ENCODE measurements around the gene GBP2.
A peak's percentile ranks its signal among the peaks of the same experiment; 100 is the strongest.
"Not testable (repeated sequence)": the region's sequence is repeated elsewhere in the genome, so short reads cannot be mapped to it uniquely, and the experiment has no call there.

Gene GBP2

GRCh38 chr1:89151047-89151446 is 25.1 kb upstream of the GBP2 start:
- Histone ChIP-seq H3K4me2 (no peak overlapping the region), H4K20me1 (no peaks in the 10 kb centered on the region), H3K9me3 (no peaks in the 10 kb centered on the region), H3K4me3 (no peak overlapping the region), H3K4me1 (peaks cover 6% of the 10 kb centered on the region; the same call in 1 of the 2 replicates), H3K27ac (no peak overlapping the region), H3K9ac (no peak overlapping the region), H3K36me3 (no peaks in the 10 kb centered on the region), H3K27me3 (no peaks in the 10 kb centered on the region)
- TF ChIP-seq Cebpa-rat (IDR thresholded peaks at IDR 0.05) = no peak

GRCh38 chr1:89149976-89150375 is 24.1 kb upstream of the GBP2 start:
- Histone ChIP-seq H3K27ac (no peak overlapping the region), H3K4me1 (peaks cover 8% of the 10 kb centered on the region; the same call in 1 of the 2 replicates), H3K9ac (no peak overlapping the region), H3K4me2 (no peak overlapping the region), H3K9me3 (no peaks in the 10 kb centered on the region), H3K27me3 (no peaks in the 10 kb centered on the region), H3K36me3 (no peaks in the 10 kb centered on the region), H3K4me3 (no peak overlapping the region), H4K20me1 (no peaks in the 10 kb centered on the region)
- TF ChIP-seq Cebpa-rat (IDR thresholded peaks at IDR 0.05) = no peak

GRCh38 chr1:89149229-89149628 is 23.3 kb upstream of the GBP2 start:
- Histone ChIP-seq H3K9ac (no peak overlapping the region), H3K4me1 (peaks cover 8% of the 10 kb centered on the region; the same call in 1 of the 2 replicates), H3K4me3 (no peak overlapping the region), H4K20me1 (no peaks in the 10 kb centered on the region), H3K36me3 (no peaks in the 10 kb centered on the region), H3K9me3 (no peaks in the 10 kb centered on the region), H3K27me3 (no peaks in the 10 kb centered on the region), H3K27ac (no peak overlapping the region), H3K4me2 (no peak overlapping the region)
- TF ChIP-seq Cebpa-rat (IDR thresholded peaks at IDR 0.05) = no peak

- H4K20me1 ChIP-seq = no peaks in the 10 kb centered on the region
- H3K27ac ChIP-seq = no peak overlapping the region
- H3K9ac ChIP-seq = no peak overlapping the region
- no peaks in the 10 kb centered on the region for H3K27me3 ChIP-seq
- H3K36me3 ChIP-seq = no peaks in the 10 kb centered on the region
- H3K4me1 ChIP-seq = peaks cover 8% of the 10 kb centered on the region; the same call in 1 of the 2 replicates
- TF ChIP-seq Cebpa-rat (IDR thresholded peaks at IDR 0.05) = no peak
- no peaks in the 10 kb centered on the region for H3K9me3 ChIP-seq
- no peak overlapping the region for H3K4me3 ChIP-seq
- no peak overlapping the region for H3K4me2 ChIP-seq
These were observed 22.1 kb upstream of the GBP2 start for GRCh38 chr1:89147678-89148658.

- Histone ChIP-seq H3K36me3 (no peaks in the 10 kb centered on the region), H3K4me3 (no peak overlapping the region), H3K27ac (no peak overlapping the region), H4K20me1 (no peaks in the 10 kb centered on the region), H3K4me2 (no peak overlapping the region), H3K4me1 (peaks cover 8% of the 10 kb centered on the region; the same call in 1 of the 2 replicates), H3K27me3 (no peaks in the 10 kb centered on the region), H3K9me3 (no peaks in the 10 kb centered on the region), H3K9ac (no peak overlapping the region)
- TF ChIP-seq Cebpa-rat (IDR thresholded peaks at IDR 0.05) = no peak
These were observed 20.8 kb upstream of the GBP2 start for GRCh38 chr1:89146721-89147120.

GRCh38 chr1:89143484-89143883 is 17.6 kb upstream of the GBP2 start:
- Histone ChIP-seq H4K20me1 (no peaks in the 10 kb centered on the region), H3K9me3 (no peaks in the 10 kb centered on the region), H3K27me3 (no peaks in the 10 kb centered on the region), H3K9ac (no peak overlapping the region), H3K4me1 (peaks cover 8% of the 10 kb centered on the region; the same call in 1 of the 2 replicates), H3K27ac (no peak overlapping the region), H3K4me3 (no peak overlapping the region), H3K36me3 (no peaks in the 10 kb centered on the region), H3K4me2 (no peak overlapping the region)
- TF ChIP-seq Cebpa-rat (IDR thresholded peaks at IDR 0.05) = no peak

GRCh38 chr1:89142160-89142559 is 16.2 kb upstream of the GBP2 start:
- H3K9me3 ChIP-seq = no peaks in the 10 kb centered on the region
- no peak overlapping the region for H3K27ac ChIP-seq
- H3K27me3 ChIP-seq = no peaks in the 10 kb centered on the region
- H4K20me1 ChIP-seq = no peaks in the 10 kb centered on the region
- peaks cover 8% of the 10 kb centered on the region; the same call in 1 of the 2 replicates for H3K4me1 ChIP-seq
- no peak overlapping the region for H3K4me3 ChIP-seq
- no peak for TF ChIP-seq Cebpa-rat (IDR thresholded peaks at IDR 0.05)
- no peak overlapping the region for H3K4me2 ChIP-seq
- no peak overlapping the region for H3K9ac ChIP-seq
- H3K36me3 ChIP-seq = no peaks in the 10 kb centered on the region

GRCh38 chr1:89133747-89134146 is 7.8 kb upstream of the GBP2 start:
- no peak overlapping the region for H3K9ac ChIP-seq
- H4K20me1 ChIP-seq = no peaks in the 10 kb centered on the region
- H3K27ac ChIP-seq = no peak overlapping the region
- H3K4me3 ChIP-seq = no peak overlapping the region
- no peak overlapping the region for H3K4me2 ChIP-seq
- H3K9me3 ChIP-seq = no peaks in the 10 kb centered on the region
- H3K36me3 ChIP-seq = no peaks in the 10 kb centered on the region
- peaks cover 10% of the 10 kb centered on the region for H3K4me1 ChIP-seq
- no peak for TF ChIP-seq Cebpa-rat (IDR thresholded peaks at IDR 0.05)
- H3K27me3 ChIP-seq = no peaks in the 10 kb centered on the region

- Histone ChIP-seq H3K4me2 (no peak overlapping the region), H3K4me1 (peaks cover 13% of the 10 kb centered on the region), H3K4me3 (no peak overlapping the region), H3K27me3 (no peaks in the 10 kb centered on the region), H3K9ac (no peak overlapping the region), H3K36me3 (peaks cover 3% of the 10 kb centered on the region; the same call in 1 of the 2 replicates), H3K27ac (no peak overlapping the region), H4K20me1 (no peaks in the 10 kb centered on the region), H3K9me3 (no peaks in the 10 kb centered on the region; the same call in 1 of the 2 replicates)
- no peak for TF ChIP-seq Cebpa-rat (IDR thresholded peaks at IDR 0.05)
These were observed 4.8 kb upstream of the GBP2 start for GRCh38 chr1:89130716-89131115.

- Histone ChIP-seq H4K20me1 (no peaks in the 10 kb centered on the region), H3K9ac (no peak overlapping the region), H3K36me3 (peaks cover 3% of the 10 kb centered on the region; the same call in 1 of the 2 replicates), H3K4me2 (peak overlapping the region; percentile 68), H3K9me3 (no peaks in the 10 kb centered on the region; the same call in 1 of the 2 replicates), H3K27ac (no peak overlapping the region), H3K4me3 (no peak overlapping the region), H3K27me3 (no peaks in the 10 kb centered on the region), H3K4me1 (peaks cover 14% of the 10 kb centered on the region)
- no peak for TF ChIP-seq Cebpa-rat (IDR thresholded peaks at IDR 0.05)
These were observed 4.0 kb upstream of the GBP2 start for GRCh38 chr1:89129911-89130310.

- H3K36me3 ChIP-seq, H3K4me2 ChIP-seq, H3K27me3 ChIP-seq, H3K4me3 ChIP-seq, H4K20me1 ChIP-seq, H3K9me3 ChIP-seq, H3K9ac ChIP-seq: not testable (repeated sequence)
- H3K27ac ChIP-seq = peak overlapping the region; percentile 62
- H3K4me1 ChIP-seq = peaks cover 14% of the 10 kb centered on the region
These were observed 2.1 kb upstream of the GBP2 start for GRCh38 chr1:89128003-89128458.

GRCh38 chr1:89126602-89127565 is 970 bp upstream of the GBP2 start:
- not testable (repeated sequence) for H3K36me3 ChIP-seq, H3K27ac ChIP-seq, H3K9ac ChIP-seq, H3K4me3 ChIP-seq, H4K20me1 ChIP-seq, H3K4me2 ChIP-seq, H3K27me3 ChIP-seq, H3K9me3 ChIP-seq
- peaks cover 14% of the 10 kb centered on the region for H3K4me1 ChIP-seq
